Measurements from ENCODE around the gene SPATA3.

The SPATA3 gene

DNA sequence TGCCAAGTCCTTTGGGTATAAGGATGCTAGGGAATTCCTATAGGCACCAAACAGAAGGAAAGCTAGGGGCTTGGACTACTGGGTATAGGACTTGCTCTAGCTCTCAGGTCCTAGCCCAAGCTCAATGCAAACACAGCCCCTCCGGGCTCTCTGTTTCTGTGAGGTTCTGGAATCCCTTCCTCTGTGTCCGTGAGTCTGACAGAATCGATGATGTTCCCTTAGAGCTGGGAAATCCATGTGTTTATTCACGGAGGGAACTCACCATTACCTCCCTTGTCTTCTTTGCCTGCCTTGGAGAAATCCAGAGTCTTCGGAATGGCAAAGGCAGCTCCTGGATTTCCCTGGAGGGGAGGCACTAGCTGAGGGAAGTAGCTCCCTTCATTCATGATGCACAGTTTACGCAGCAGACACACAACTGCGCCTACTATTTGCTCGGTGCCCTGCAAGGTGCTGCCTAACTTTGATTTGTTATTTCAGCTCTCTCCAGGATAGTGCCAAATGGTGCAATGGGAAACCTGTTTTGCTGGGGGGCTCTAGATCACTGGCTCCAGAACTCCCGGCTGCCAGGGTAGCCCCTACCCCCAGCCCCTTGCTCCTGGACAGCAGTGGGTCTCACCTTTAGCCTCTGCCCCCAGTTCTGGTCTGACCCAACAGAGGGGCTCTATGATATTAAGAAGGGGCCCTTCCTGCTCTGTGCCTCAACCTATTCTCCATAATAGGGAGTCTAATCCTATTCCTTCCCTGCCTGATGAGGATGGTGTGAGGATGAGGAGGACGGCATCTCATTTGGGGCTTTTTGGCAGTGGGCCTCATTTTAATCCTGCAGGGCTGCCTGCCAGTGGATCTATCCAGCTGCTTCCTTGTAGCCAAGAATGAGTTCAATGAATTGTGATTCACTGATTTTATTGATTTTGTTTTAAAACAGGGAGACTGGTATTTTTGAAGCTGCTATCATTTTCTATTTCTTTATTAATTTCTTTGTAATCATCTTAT is 52.3 kb downstream of the SPATA3 start:
- no peak for DNase-seq (ENCODE audit: extremely low read depth, low read depth)
- no peak for TF ChIP-seq CTCF (IDR thresholded peaks at IDR 0.05; ENCODE audit: low read depth, low read length, missing control alignments)
- no peak overlapping the region for H3K4me3 ChIP-seq (replicated peaks; ENCODE audit: low read depth, low read length)

DNA sequence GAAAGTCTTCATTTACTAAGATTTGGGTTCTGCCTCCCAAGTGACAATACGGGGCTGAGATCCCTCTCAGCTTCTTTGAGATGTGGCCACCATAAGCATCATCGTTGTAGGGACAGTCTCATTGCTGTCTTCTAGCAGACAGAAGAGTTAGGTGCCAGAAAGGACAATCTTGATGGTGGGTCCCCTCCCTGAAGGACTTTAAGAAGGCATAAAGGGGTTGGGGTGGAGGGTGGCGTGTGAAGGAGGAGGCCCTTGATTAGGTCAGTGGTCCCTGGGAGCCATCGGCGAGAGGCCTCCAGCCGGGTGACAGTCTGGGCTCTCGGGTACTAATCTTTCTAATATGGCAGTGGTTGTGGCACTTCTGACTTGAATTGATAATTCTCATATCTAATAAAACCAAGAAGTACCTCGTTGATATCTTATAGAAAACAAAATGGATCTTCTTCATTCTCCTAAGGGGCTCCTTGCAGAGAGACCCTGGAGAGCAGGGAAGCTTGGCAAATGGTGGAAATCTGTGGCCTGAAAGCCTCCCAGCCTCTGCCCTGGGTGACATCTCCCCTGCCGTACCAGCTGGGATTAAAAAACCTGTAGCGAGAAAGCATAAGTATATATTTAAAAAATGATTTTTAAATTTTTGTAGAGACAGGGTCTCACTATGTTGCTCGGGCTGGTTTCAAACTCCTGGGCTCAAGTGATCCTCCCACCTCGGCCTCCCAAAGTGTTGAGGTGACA is 53.5 kb downstream of the SPATA3 start:
- no peak for DNase-seq (ENCODE audit: extremely low read depth, low read depth)
- H3K4me3 ChIP-seq (replicated peaks; ENCODE audit: low read depth, low read length), result no peak overlapping the region
- TF ChIP-seq CTCF (IDR thresholded peaks at IDR 0.05; ENCODE audit: low read depth, low read length, missing control alignments), result no peak

DNA sequence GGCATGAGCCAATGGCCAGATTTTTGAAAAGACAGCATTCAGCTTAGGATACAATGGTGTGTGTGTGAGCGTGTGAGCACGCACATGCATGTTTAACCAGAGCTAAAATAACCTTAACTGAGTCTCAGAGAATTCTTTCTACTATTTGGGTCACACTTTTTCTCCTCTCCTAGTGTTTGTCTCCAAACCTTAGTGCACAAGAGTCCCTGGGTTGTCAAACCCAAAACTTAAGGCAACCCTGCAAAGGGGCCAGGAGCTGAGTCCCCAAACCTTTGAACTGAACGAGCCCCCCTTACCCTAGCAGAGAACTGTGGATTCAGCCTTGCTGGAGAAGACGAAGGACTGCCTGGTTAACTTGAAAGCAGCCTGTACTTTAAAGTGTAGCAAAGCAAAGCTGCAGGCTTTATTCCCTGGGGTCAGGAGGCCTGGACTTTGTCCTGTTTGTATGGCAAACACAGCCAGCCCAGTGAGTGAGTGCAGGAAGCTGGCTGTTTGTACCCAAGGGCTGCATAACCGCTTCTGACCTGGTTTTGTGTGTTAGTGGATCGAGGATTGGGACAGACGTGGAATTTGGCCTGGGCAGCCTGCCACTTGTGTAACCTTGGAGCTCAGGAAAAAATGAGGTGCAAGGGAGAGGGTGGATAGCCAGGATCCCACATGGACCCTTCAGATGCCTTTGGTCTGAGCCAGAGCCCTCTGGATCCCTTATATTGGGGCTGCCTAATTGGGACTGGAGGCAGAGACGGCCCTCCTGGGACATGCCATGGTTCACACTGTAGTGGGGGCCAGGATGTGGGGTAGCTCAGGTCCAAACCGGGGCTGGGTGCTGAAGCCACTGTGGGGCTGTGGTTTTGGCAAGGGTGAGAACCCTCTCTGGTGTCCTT is 54.3 kb downstream of the SPATA3 start:
- no peak overlapping the region for H3K4me3 ChIP-seq (replicated peaks; ENCODE audit: low read depth, low read length)
- TF ChIP-seq CTCF (IDR thresholded peaks at IDR 0.05; ENCODE audit: low read depth, low read length, missing control alignments), result no peak
- DNase-seq (ENCODE audit: extremely low read depth, low read depth), result no peak

DNA sequence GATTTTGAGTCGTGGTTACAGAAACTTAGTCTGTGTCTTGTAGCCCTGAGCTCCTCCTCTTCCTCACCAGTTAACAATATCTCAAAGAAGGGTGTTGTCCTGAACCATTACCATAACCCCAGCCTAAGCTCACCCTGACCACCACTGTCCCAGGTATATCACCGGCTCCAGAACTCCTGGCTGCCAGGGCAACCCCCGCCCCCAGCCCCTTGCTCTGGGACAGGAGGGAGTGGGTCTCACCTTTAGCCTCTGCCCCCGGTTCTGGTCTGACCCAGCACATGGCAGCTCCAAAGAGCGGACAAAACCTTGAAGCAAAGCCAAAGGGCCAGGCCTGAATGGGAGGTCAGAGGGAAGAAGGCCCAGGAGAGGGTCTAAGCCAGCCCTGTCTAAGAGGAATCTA is 55.2 kb downstream of the SPATA3 start:
- TF ChIP-seq CTCF (IDR thresholded peaks at IDR 0.05; ENCODE audit: low read depth, low read length, missing control alignments), result no peak
- no peak for DNase-seq (ENCODE audit: extremely low read depth, low read depth)

DNA sequence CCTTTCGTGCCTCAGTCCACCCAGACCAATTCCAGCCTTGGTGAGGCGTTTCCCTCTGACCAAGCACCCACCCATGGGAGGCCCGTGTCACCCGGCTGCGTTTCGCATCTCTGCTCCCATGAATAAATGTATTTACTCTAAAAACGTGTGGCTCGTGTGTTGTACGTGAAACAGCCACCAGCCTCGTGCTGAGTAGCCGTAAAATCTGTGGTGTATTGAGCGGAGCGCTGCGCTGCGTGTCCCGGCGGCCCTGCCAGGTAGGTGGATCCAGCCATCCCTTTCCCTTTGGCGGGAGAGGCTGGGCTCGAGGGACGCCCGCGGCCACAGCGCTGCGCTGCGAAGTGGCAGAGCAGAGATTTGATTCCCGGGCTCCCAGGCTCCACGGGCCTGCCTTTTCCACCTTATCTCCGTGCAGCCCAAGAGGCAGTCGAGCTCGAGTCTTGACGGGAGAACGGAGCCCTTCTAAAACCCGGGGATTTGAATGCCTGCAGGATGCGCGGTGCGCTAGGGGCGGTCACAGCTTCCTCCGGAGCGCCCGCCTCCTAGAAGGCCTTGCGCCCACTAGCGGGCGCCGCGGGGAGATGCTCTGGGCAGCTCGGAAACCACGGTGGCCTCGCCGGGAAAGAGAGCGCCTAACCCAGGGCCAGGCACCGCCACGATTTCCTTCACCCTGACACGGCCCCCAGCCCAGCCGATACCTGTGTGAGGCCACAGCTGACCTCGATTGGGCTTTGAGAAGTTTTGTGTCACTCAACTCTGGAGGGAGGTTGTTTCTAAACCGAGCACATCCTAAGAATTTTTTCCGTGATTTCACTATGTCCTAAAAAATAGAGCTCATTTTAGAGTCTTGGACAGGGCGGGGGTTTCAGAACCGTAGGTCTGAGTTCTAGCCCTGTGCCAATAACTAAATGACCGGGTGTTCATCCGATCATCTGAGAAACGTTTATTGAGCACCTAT is 56.9 kb downstream of the SPATA3 start:
- TF ChIP-seq CTCF (IDR thresholded peaks at IDR 0.05; ENCODE audit: low read depth, low read length, missing control alignments), result peak; percentile 97

More for the DNA sequence above, 55.2 kb downstream of the SPATA3 start:
- no peak overlapping the region for H3K4me3 ChIP-seq (replicated peaks; ENCODE audit: low read depth, low read length)

More for the DNA sequence above, 56.9 kb downstream of the SPATA3 start:
- peak overlapping the region; percentile 48 for H3K4me3 ChIP-seq (replicated peaks; ENCODE audit: low read depth, low read length)
- DNase-seq (ENCODE audit: extremely low read depth, low read depth), result peak; percentile 39

Measured in HFF-Myc (cell line).